ENCODE results near the gene ANHX.
"Not testable (repeated sequence)": the region's sequence is repeated elsewhere in the genome, so short reads cannot be mapped to it uniquely, and the experiment has no call there.

The ANHX gene

DNA sequence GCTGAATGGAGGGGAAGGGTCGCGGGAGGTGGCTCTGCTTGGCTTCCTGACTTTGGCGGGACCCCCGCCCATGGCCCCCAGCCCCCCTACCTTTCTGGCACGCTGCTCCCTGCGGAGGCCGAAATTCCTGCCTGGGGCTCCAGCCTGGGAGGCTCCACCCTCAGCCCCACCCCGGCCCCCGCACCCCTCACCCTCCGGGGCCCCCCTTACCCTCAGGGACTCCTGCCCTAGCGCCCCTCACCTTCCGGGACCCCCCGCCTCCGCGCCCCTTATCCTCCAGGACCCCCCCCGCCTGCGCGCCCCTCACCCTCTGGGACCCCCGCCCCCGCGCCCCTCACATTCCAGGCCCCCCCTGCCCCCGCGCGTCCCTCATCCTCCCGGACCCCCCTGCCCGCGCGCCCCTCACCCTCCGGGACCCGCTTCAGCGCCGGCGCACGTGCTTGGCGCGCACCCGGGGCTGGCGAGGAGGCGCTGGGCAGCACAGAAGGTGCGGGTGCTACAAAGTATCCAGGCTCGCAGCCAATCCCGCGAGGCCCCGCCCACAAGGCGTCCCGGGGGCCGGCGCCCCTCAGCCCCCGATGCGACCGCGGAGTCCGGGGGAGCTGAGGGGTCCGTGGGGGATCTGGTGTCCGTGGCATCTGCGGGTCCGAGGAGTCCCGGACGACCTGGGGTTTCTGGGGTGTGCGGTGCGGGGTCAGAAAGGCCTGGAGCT is at the start of gene ANHX:
Gene ANHX (minus strand): TSS at position 477 of the 712 bp plus-strand sequence. CDS start 1,521 bp downstream, outside the sequence.
- DNase-seq = no peak

- DNase-seq = not testable (repeated sequence)
These were observed 29.0 kb upstream of the ANHX start for GRCh38 chr12:133264668-133265067.

DNA sequence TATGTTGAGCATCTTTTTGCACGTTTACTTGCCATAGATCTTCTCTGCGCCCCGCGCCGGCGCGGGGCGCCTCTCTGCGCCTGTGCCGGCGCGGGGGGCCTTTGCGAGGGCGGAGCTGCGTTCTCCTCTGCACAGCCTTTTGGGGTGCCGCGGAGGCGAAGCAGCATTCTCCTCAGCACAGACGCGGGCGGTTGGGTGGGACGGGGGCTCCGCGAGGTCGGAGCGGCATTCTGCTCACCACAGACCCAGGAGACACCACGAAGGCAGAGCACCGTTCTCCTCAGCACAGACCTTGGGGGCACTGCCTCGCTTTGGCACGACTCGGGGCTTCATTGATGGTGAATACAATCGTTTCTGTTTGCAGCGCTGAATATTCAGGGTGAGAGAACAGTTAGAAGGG is 28.5 kb upstream of the ANHX start:
- no peak for DNase-seq

DNA sequence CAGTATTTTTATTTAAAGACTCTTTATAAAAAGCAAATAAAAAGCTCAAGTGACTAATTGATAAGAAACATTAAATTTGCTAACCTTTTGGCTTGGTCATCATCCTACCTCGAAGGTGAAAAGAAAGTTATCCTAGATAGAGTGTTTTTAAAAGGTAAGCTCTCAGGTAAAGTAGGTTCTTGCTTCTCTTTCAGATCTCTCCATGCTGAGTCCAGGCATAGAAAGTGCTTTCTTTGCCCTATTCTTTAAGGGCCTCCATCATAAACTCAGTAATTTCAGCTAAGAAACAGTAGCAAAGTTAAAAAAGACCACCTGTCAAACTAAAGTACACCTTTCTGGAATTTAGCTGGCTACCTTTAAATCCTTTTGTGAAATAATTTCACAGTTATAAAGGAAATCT is 20.6 kb upstream of the ANHX start:
- DNase-seq = no peak

GRCh38 chr12:133255833-133256232 is 20.2 kb upstream of the ANHX start:
- DNase-seq = not testable (repeated sequence)

- no peak for DNase-seq
These were observed 16.1 kb upstream of the ANHX start for GRCh38 chr12:133251732-133252131.

- no peak for DNase-seq
These were observed 879 bp upstream of the ANHX start for GRCh38 chr12:133236556-133236955.

DNA sequence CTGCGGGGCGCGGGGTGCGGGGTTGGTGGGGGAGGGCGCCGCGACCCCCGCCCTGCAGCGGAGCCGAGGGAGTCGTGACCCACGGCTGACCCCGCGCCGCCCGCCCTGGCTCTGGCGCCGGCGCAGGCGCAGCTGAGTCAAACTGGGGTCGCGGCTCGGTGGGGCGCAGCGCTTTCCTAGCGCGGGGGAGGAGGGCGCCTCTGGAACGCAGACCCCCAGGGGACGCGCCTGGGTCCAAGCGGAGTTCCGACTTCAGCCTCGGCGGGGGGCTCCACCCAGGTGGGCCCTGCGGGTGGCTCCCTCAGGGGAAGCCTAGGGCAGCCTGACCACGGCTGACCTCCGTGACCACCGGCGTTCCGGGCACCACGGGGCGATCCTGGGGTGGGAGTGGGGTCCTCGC is 467 bp upstream of the ANHX start:
- no peak for DNase-seq

DNA sequence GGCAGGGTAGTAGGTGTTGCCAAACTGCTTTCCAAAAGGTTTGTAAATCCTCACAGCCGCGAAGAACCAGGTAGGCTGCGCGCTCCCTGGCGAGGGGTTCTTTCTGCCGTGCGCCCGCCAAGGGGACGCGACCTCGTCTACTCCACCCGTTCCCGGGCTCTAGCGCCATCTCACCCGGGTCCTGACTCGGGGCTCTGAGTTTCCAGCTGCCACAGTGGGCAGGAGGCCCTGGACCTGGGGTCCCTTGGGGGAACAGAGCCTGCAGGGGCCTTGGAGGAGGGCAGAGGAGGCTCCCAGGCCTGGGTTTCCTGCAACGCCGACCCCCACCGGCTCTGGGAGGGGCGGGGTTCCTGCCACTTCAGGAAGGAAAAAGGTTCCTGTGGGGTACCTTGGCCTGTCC is 706 bp downstream of the ANHX start:
- DNase-seq = no peak

GRCh38 chr12:133233993-133234564 is 1.6 kb downstream of the ANHX start:
- DNase-seq = no peak

DNA sequence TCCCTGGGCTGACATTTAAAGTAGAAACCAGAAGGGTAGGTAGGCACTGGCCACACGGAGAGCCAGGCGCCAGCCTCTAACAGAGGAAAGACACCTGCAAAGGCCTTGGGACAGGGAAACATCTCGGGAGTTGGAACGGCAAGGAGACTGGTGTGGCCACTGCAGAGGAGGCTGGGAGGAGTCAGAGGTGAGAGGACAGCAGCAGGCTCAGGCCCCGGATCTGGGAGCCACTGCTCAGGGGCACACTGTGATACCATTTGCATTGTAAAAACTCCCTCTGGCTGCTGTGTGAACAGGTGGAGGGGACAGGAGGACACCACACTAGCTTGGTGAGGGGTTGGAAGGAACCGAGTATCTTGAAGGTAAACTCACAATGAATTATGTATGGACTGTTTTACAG is 2.7 kb downstream of the ANHX start:
- no peak for DNase-seq

DNA sequence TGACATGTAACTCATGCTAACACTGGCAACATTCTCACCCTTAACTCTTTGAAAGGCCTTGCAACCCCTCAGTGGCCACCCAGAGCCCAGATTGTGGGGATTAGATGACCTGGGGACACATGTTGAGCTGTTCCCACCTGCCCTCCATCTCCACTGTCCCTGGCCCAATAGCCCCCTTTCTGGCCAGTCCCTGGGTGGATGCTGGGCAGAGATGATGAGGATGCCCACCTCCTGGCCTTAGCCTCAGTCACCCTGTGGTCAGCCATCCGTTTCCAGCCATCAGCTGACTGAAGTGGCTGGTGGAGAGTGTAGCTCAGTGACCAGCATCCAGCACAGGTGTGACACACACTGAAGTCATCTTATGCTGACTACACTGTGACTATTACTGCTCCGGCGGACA is 4.7 kb downstream of the ANHX start:
- DNase-seq = no peak

DNA sequence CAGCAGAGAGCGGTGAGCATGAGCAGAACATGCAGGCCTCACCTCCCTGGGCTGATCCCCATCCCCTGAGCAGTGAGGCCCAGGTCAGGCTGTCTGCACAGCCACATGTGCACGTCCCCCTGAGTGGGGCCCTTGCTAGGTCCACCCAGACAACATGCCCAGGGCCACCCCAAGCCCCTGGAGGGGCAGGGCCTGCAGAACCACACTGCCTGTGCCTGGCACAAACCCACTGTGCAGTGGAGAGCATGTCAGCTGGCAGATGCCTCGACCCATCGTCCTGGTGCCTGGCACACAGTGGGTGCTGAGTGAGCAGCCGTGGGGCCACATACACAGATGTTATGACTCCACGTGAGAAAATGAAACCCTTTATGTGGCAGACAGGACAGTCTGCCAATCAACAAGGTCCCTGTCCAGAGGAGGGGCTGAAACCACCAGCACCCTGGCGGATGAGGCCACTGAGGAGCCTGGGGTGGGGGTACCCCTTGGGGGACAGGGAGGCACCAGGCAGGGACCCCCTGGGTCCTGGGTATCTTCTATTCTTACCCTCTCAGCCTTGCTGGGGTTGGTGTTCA is 8.3 kb downstream of the ANHX start:
- no peak for DNase-seq

DNA sequence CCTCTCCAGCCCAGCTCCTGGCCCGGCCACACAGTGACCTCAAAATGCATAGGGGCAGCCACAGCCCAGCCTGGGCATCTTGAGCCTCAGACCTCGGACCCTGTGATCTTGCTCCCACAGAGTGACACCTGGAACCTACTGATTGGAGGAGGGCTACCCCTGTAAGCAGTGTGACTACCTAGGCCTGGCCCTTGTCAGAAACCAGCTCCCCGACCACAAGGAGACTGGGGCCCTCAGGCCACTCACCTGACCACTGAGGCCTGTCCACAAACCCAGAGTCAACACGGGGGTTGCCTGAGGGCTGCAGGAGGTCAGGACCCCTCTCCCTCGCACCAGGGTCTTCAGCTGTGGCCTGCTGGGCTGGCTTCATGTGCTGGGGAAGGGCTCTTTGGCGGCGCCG is 9.0 kb downstream of the ANHX start:
- no peak for DNase-seq

GRCh38 chr12:133225527-133225926 is 10.2 kb downstream of the ANHX start:
- DNase-seq = no peak

- no peak for DNase-seq
These were observed 13.5 kb downstream of the ANHX start for GRCh38 chr12:133222211-133222610.

DNA sequence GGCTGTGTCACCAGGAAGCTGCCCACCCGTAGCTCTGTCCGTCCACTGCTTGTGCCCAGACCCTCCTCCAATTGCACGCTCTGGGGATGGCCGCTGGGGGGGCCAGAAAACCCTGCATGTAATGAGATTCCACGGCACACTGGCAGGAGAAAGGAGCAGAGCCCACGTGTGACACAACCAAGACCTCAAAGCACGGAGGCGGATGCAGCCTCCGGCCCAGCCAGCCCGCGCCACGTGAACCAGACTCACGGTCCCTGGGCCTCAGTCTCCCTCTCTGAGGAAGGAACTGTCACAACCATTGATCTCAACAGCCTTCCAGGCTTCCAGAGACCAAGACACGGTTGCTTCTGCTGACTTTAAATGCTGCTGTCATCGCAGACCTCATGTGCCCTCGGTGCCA is 14.4 kb downstream of the ANHX start:
- no peak for DNase-seq

DNA sequence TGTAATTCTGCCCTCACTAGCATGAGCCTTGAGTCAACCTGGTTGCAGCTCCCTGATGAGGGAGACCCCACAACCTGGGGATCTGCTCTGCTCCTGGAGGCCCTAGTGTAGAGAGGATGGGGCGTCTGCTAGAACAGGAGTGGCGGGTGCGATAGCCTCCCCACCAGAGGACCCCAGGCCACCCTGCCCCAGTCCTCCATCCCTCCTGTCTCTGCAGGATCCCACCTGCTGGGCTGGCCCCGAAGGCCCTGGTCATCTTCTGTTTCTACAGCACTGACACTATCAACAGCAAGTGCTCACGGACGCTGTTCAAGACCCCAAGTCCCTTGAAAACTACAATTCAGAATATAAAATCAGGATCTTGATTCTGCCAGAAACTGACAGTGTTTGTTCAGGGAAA is 15.2 kb downstream of the ANHX start:
- no peak for DNase-seq

DNA sequence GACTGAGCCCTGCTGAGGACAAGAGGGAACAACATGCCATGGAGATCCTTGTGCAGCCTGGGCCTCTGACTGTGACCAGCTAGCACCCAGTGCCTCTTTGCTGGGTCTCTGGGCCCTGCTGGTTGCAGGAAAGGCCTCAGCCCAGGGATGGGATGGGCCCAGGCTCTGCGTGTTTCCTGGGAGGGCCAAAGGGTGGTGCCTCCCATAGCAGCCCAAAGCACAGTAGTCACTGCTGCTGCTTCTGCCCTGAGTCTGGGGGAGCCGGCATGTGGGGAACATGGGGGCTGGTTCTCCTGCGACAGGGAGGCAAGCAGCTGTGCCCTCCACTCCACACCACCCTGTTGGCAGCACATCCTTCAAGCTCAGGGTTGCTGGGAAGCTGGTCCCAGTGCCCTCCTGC is 18.5 kb downstream of the ANHX start:
- DNase-seq = no peak

DNA sequence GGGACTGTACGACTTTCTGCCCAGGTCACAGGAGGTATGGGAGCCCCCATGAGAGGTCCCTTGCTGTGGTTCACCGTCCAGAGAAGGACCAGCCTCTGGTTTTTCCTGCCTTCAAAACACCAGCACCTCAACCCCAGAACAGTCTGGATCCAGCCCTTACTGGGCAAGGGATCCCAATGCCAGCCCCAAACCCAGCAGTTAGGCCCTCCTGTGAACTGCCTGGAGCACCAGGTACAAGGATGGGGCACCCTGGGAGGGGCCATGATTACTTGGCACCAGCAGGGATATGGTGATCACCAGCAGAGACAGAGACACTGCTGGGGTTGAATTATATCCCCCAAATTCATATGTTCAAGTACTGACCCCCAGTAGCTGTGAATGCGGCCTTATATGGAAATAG is 20.0 kb downstream of the ANHX start:
- no peak for DNase-seq

GRCh38 chr12:133206390-133206789 is 29.3 kb downstream of the ANHX start:
- no peak for DNase-seq

DNA sequence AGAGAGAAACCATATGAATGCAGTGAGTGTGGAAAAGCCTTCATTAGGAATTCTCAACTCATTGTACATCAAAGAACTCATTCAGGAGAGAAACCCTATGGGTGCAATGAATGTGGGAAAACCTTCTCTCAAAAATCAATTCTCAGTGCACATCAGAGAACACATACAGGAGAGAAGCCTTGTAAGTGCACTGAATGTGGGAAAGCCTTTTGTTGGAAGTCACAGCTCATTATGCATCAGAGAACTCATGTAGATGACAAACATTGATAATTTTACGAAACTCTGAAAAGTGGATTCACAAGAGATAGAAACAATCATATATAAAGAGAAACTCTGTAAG is 31.4 kb downstream of the ANHX start:
- DNase-seq = no peak
